PFSK-1 (cell line): ENCODE data around the gene VSNL1.

ENCODE experiments used
- POLR2AphosphoS5 ChIP-seq: IDR thresholded peaks from 2 replicates; pipeline ENCODE4 v1.6.1; 2012; ENCODE audit warnings: low read depth, mild to moderate bottlenecking, control low read depth, low read length, moderate library complexity
- REST ChIP-seq, 2 experiments: IDR thresholded peaks; 2 replicates each; pipeline versions ENCODE4 v1.6.1 to v1.8.0; 2011 to 2012; ENCODE audit warnings: low read depth in 2 of 2, low read length in 2 of 2, control low read depth in 1 of 2, inconsistent platforms in 1 of 2, mild to moderate bottlenecking in 1 of 2, moderate library complexity in 1 of 2; ENCODE audit not compliant: insufficient read depth in 1 of 2
- TAF1 ChIP-seq: IDR thresholded peaks from 2 replicates; pipeline ENCODE4 v1.6.1; 2012; ENCODE audit warnings: low read length, control low read depth, borderline replicate concordance; ENCODE audit not compliant: insufficient read depth

GRCh38 chr2:17607379-17607778 is 66.9 kb downstream of the VSNL1 start:
- TF ChIP-seq REST (IDR thresholded peaks at IDR 0.05; ENCODE audit: insufficient read depth in 1 of 2, low read depth in 2 of 2, low read length in 2 of 2) (no peak), POLR2AphosphoS5 (no peak), TAF1 (no peak)
